Memory B cell (primary cell): Measurements from ENCODE around the gene PITPNM3.
"Not testable (repeated sequence)": the region's sequence is repeated elsewhere in the genome, so short reads cannot be mapped to it uniquely, and the experiment has no call there.

ENCODE experiments used
- ATAC-seq: fragments of 150-1000 bp; cut with Tn5 transposase; 2 replicates; pipeline ENCODE4 v1.10.0; 2021; ENCODE audit warnings: low read depth, mild to moderate bottlenecking, moderate library complexity
- DNase-seq, 2 donors: peaks; one replicate each; pipeline ENCODE4 v3.0.0; 2022; ENCODE audit warnings: low spot score in 2 of 2
- H3K27ac Mint-ChIP-seq: one replicate; pipeline ENCODE4 v1.8.0; 2022; ENCODE audit warnings: mild to moderate bottlenecking, moderate library complexity, mixed read lengths
- H3K27me3 Mint-ChIP-seq: one replicate; pipeline ENCODE4 v1.8.0; 2022; ENCODE audit warnings: mixed read lengths
- H3K36me3 Mint-ChIP-seq: one replicate; pipeline ENCODE4 v1.8.0; 2022; ENCODE audit warnings: mild to moderate bottlenecking, mixed read lengths
- H3K4me1 Mint-ChIP-seq: one replicate; pipeline ENCODE4 v1.8.0; 2022; ENCODE audit warnings: mixed read lengths
- H3K4me3 Mint-ChIP-seq: one replicate; pipeline ENCODE4 v1.8.0; 2022; ENCODE audit warnings: mild to moderate bottlenecking, moderate library complexity, mixed read lengths
- H3K9me3 Mint-ChIP-seq: one replicate; pipeline ENCODE4 v1.8.0; 2022; ENCODE audit warnings: mixed read lengths

The PITPNM3 gene

DNA sequence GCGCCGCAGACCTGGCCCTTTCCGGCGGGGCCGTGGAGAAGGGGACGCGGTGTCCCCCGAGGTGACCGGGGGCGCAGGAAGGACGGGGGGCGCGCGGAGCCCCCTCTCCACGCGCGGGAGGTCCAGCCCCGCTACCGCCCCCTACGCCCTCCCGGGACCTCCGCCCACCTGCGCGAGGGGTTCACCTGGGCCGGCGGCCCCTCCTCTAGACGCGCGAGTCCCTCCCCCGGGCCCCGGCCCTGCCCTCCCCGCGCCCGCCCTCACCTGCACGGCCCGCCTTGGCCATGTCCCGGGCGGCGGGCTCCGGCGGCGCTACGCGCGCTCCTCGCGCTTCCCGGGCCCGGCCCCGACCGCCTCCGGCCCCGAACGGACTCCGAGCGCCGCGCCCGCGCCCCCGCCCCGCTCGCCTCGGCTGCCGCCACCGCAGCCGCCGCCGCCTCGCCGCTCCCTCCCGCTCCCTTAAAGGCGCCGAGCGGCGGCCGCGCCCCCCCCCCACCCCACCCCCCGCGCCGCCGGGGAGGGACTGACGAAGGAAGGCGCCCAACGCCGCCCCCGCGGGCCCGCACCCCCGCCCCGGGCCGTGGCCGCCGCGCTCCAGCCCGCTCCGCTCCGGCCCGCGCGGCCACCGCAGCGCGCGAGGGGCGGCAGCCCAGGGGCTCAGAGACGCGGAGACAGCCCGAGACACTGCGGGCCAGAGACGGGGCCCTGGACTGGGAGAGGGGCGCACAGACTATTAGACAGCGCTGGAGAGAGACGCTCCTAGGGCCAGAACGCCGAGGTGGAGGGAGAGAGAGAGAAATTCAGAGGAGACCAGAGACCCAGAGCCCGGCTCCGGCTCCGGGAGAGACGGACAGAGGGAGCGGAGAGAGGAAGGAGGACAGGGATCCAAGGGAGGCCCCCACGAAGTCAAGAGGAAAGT is at the start of gene PITPNM3:
Gene PITPNM3 (minus strand): TSS at position 435 of the 919 bp plus-strand sequence. CDS start 149 bp downstream, at position 286.
- Mint-ChIP-seq H3K4me3 (peak within 1 kb of the TSS; percentile 81), H3K9me3 (peaks cover 3% of the 10 kb centered on the region), H3K4me1 (peaks cover 15% of the 10 kb centered on the region), H3K27ac (no peak within 1 kb of the TSS), H3K27me3 (peaks cover 33% of the 10 kb centered on the region), H3K36me3 (no peaks in the 10 kb centered on the region)
- ATAC-seq (peak; percentile 45), DNase-seq (no peak)

DNA sequence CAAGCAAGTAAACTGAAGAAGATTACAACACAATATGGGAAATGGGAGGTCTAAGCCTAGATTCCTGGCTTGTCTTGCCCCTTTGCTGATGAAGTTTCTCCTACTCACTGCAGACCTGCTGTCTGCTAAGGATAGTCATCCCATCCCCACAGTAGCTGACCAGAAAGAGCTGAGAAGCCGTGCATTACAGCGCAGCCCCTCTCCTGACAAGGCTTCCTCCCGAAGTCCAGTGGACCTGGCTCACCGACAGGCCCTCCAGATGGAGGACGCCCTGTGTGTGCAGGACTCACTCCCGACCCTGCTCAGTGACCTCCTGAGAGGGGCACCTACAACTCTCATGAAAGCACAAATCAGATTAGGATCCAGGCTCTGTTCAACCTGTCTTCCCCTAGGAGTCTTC is 48.8 kb upstream of the PITPNM3 start:
- ATAC-seq, result no peak
- peaks cover under 1% of the 10 kb centered on the region for H3K4me1 Mint-ChIP-seq
- no peak for DNase-seq
- peaks cover 26% of the 10 kb centered on the region for H3K36me3 Mint-ChIP-seq
- no peaks in the 10 kb centered on the region for H3K27me3 Mint-ChIP-seq
- no peak overlapping the region for H3K27ac Mint-ChIP-seq
- H3K9me3 Mint-ChIP-seq, result no peaks in the 10 kb centered on the region
- no peak overlapping the region for H3K4me3 Mint-ChIP-seq

- Mint-ChIP-seq H3K4me1 (peaks cover 9% of the 10 kb centered on the region), H3K9me3 (no peaks in the 10 kb centered on the region), H3K27me3 (no peaks in the 10 kb centered on the region), H3K27ac (peak overlapping the region; percentile 14), H3K4me3 (no peak overlapping the region), H3K36me3 (peaks cover 24% of the 10 kb centered on the region)
- DNase-seq, result no peak
- no peak for ATAC-seq
Measured at GRCh38 chr17:6603744-6604325, 47.5 kb upstream of the PITPNM3 start.

- H3K4me3 Mint-ChIP-seq, result no peak overlapping the region
- H3K27me3 Mint-ChIP-seq, result no peaks in the 10 kb centered on the region
- H3K27ac Mint-ChIP-seq, result no peak overlapping the region
- peaks cover 9% of the 10 kb centered on the region for H3K4me1 Mint-ChIP-seq
- peaks cover 24% of the 10 kb centered on the region for H3K36me3 Mint-ChIP-seq
- DNase-seq (no peak), ATAC-seq (no peak)
- H3K9me3 Mint-ChIP-seq, result no peaks in the 10 kb centered on the region
Measured at GRCh38 chr17:6602141-6602540, 45.8 kb upstream of the PITPNM3 start.

- no peak overlapping the region for H3K27ac Mint-ChIP-seq
- no peaks in the 10 kb centered on the region for H3K27me3 Mint-ChIP-seq
- DNase-seq, result peak in 1 of 2 donors; percentile 2
- no peak overlapping the region for H3K4me3 Mint-ChIP-seq
- peak; percentile 86 for ATAC-seq
- peaks cover 9% of the 10 kb centered on the region for H3K4me1 Mint-ChIP-seq
- no peaks in the 10 kb centered on the region for H3K9me3 Mint-ChIP-seq
- peaks cover 22% of the 10 kb centered on the region for H3K36me3 Mint-ChIP-seq
Measured at GRCh38 chr17:6599364-6599763, 43.0 kb upstream of the PITPNM3 start.

GRCh38 chr17:6597727-6598126 is 41.4 kb upstream of the PITPNM3 start:
- H3K4me3 Mint-ChIP-seq, result no peak overlapping the region
- no peak for ATAC-seq
- no peaks in the 10 kb centered on the region for H3K9me3 Mint-ChIP-seq
- H3K27me3 Mint-ChIP-seq, result no peaks in the 10 kb centered on the region
- H3K27ac Mint-ChIP-seq, result no peak overlapping the region
- H3K4me1 Mint-ChIP-seq, result peaks cover 9% of the 10 kb centered on the region
- no peak for DNase-seq
- peaks cover 24% of the 10 kb centered on the region for H3K36me3 Mint-ChIP-seq

DNA sequence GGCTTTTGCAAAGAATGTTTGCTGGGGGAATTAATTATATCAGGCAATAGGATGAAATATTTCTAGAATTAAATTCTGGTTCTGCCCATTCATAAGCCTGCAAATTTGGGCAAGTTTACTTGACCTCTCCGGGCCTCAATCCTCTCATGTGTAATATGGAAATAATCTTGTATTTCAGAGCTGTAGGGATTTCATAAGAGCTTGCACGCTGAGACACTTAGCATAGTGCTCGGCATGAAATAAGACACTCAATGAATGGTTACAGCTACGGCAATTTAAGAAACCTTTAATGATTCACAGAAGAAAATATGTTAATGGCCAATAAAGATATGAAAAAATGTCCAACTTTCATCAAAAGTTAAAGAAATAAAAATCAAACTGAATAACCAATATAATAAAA is 40.6 kb upstream of the PITPNM3 start:
- no peak for DNase-seq
- Mint-ChIP-seq H3K27me3 (no peaks in the 10 kb centered on the region), H3K4me1 (peaks cover 9% of the 10 kb centered on the region), H3K27ac (no peak overlapping the region), H3K36me3 (peaks cover 22% of the 10 kb centered on the region), H3K4me3 (no peak overlapping the region), H3K9me3 (no peaks in the 10 kb centered on the region)
- no peak for ATAC-seq

- H3K27ac Mint-ChIP-seq, result no peak overlapping the region
- peaks cover 24% of the 10 kb centered on the region for H3K36me3 Mint-ChIP-seq
- no peaks in the 10 kb centered on the region for H3K27me3 Mint-ChIP-seq
- no peak overlapping the region for H3K4me3 Mint-ChIP-seq
- H3K9me3 Mint-ChIP-seq, result no peaks in the 10 kb centered on the region
- H3K4me1 Mint-ChIP-seq, result peaks cover 11% of the 10 kb centered on the region
- no peak for DNase-seq
- ATAC-seq, result no peak
Measured at GRCh38 chr17:6596511-6596910, 40.2 kb upstream of the PITPNM3 start.

DNA sequence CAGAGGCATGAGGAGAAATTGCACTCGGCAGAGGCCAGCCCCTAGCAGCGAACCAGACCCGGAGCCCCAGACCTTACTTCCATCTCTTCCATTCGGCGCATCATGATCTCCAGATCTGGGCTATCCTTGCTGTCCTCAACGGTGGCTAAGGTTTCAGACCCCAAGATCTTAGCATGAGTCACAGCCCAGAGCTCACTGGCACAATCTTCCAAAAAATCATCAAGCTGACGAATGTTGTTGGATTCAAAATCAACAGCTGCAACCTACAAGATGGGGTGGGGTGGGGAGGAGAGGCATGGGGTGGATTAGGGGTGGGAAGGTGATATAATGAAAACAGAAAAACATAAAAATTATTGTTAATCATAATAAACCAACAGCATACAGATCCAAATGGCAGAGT is 39.7 kb upstream of the PITPNM3 start:
- H3K4me3 Mint-ChIP-seq, result no peak overlapping the region
- H3K9me3 Mint-ChIP-seq, result no peaks in the 10 kb centered on the region
- H3K4me1 Mint-ChIP-seq, result peaks cover 11% of the 10 kb centered on the region
- DNase-seq (no peak), ATAC-seq (no peak)
- H3K27me3 Mint-ChIP-seq, result no peaks in the 10 kb centered on the region
- peaks cover 25% of the 10 kb centered on the region for H3K36me3 Mint-ChIP-seq
- no peak overlapping the region for H3K27ac Mint-ChIP-seq

- not testable (repeated sequence) for H3K27ac Mint-ChIP-seq, ATAC-seq, H3K4me3 Mint-ChIP-seq, H3K9me3 Mint-ChIP-seq, DNase-seq, H3K27me3 Mint-ChIP-seq, H3K4me1 Mint-ChIP-seq
- peaks cover 34% of the 10 kb centered on the region for H3K36me3 Mint-ChIP-seq
Measured at GRCh38 chr17:6593371-6593770, 37.0 kb upstream of the PITPNM3 start.

DNA sequence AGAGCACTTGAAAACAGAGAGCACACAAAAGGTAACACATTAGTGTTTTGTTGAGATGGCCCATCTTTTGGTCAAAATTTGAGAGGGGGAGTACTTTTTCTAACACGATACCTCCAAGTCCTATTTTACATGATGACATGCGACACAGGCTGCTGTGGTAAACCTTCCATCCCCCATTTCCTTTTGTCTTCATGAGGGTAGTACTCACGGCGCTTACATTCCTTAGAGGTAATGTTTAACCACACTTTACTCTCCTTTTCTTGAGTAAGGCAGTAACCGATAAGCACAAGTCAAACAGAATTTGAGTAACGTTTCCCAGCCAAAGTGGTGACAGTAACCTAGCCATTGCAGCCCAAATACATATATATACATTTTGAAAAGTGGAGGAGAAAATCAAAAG is 35.8 kb upstream of the PITPNM3 start:
- Mint-ChIP-seq H3K9me3 (no peaks in the 10 kb centered on the region), H3K4me3 (no peak overlapping the region), H3K36me3 (peaks cover 45% of the 10 kb centered on the region), H3K4me1 (peaks cover 2% of the 10 kb centered on the region), H3K27ac (no peak overlapping the region), H3K27me3 (no peaks in the 10 kb centered on the region)
- ATAC-seq (no peak), DNase-seq (no peak)

GRCh38 chr17:6591599-6592158 is 35.3 kb upstream of the PITPNM3 start:
- no peak for ATAC-seq
- Mint-ChIP-seq H3K4me1 (peaks cover 2% of the 10 kb centered on the region), H3K27me3 (no peaks in the 10 kb centered on the region), H3K27ac (no peak overlapping the region), H3K9me3 (no peaks in the 10 kb centered on the region), H3K4me3 (no peak overlapping the region), H3K36me3 (peaks cover 45% of the 10 kb centered on the region)
- no peak for DNase-seq

DNA sequence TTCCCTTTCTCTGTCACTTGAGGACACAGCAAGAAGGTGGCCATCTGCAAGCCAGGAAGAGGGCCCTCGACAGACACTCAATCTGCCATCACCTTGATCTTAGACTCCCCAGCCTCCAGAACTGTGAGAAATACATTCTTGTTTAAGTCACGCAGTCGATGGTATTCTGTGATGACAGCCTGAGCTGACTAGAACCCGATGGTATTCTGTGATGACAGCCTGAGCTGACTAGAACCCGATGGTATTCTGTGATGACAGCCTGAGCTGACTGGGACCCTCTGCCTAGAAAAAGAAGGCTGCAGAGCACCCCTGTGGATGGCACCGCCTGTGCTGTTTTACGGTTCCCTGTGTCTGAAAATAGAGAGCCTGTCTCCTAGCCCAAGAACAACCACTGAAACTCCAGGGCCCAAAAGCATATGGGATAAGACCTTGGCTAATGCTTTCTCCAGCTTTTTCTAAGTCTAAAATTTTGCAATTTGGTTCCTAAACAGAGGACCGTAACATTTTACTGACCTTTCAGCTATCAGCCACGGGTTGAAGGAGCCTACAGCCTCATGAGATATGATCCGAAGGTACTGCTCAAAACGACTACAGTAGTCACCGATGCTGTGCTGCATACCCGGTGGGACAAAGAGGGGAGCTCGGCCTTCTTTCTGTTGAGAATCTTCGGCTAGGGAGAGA is 33.1 kb upstream of the PITPNM3 start:
- no peak for ATAC-seq
- peaks cover 2% of the 10 kb centered on the region for H3K4me1 Mint-ChIP-seq
- no peak overlapping the region for H3K4me3 Mint-ChIP-seq
- H3K27me3 Mint-ChIP-seq, result no peaks in the 10 kb centered on the region
- H3K36me3 Mint-ChIP-seq, result peaks cover 57% of the 10 kb centered on the region
- H3K27ac Mint-ChIP-seq, result no peak overlapping the region
- H3K9me3 Mint-ChIP-seq, result peaks cover 6% of the 10 kb centered on the region
- no peak for DNase-seq

- peaks cover 63% of the 10 kb centered on the region for H3K36me3 Mint-ChIP-seq
- H3K9me3 Mint-ChIP-seq, result peaks cover 9% of the 10 kb centered on the region
- H3K4me1 Mint-ChIP-seq, result peaks cover 2% of the 10 kb centered on the region
- no peak overlapping the region for H3K27ac Mint-ChIP-seq
- DNase-seq, result no peak
- ATAC-seq, result no peak
- no peaks in the 10 kb centered on the region for H3K27me3 Mint-ChIP-seq
- H3K4me3 Mint-ChIP-seq, result no peak overlapping the region
Measured at GRCh38 chr17:6588165-6588564, 31.8 kb upstream of the PITPNM3 start.
